Tibial nerve (tissue), 4 donors: ENCODE measurements around the gene GLS.

ENCODE experiments used
- EP300 ChIP-seq, 2 donors: sonication (generic); formaldehyde crosslinking; IDR thresholded peaks; one replicate each; pipeline ENCODE4 v1.6.1; 2017; ENCODE audit warnings: antibody characterized with exemption in 2 of 2, mild to moderate bottlenecking in 1 of 2
- TF ChIP-seq, protein P1 (sequence below), 5 experiments: fragments of 200-600 bp in 3 of 5; fragments of 450-650 bp in 2 of 5; sonication (generic) in 3 of 5; IDR thresholded peaks; one replicate each; pipeline ENCODE4 v1.5.1; 2016 to 2019; ENCODE audit warnings: antibody characterized with exemption in 5 of 5, mild to moderate bottlenecking in 3 of 5, moderate library complexity in 2 of 5

DNA sequence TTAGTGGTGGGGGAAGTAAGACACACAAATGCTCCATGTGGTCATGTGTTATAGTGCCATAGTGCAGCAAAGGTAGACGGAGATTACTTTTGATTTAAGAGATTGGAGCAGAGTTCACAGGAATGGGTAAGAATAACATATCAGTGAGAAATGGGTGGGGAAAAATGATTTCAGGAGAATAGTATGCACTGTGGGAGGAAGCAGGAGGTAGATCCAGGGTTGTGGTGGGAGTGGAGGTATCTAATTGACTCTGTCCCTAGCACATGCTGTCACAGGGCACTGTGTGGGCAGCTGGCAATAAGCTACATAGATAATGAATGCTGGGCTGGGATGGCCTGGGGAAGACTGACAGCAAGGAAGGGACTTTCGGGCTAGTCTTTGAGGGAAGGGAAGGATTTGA lies 68.0 kb downstream of the GLS start:
- TF ChIP-seq, protein P1, sequence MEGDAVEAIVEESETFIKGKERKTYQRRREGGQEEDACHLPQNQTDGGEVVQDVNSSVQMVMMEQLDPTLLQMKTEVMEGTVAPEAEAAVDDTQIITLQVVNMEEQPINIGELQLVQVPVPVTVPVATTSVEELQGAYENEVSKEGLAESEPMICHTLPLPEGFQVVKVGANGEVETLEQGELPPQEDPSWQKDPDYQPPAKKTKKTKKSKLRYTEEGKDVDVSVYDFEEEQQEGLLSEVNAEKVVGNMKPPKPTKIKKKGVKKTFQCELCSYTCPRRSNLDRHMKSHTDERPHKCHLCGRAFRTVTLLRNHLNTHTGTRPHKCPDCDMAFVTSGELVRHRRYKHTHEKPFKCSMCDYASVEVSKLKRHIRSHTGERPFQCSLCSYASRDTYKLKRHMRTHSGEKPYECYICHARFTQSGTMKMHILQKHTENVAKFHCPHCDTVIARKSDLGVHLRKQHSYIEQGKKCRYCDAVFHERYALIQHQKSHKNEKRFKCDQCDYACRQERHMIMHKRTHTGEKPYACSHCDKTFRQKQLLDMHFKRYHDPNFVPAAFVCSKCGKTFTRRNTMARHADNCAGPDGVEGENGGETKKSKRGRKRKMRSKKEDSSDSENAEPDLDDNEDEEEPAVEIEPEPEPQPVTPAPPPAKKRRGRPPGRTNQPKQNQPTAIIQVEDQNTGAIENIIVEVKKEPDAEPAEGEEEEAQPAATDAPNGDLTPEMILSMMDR (IDR thresholded peaks at IDR 0.05) = no peak
- TF ChIP-seq EP300 (IDR thresholded peaks at IDR 0.05) = no peak
